Right atrium auricular region (tissue), 2 donors: ENCODE data around the gene KCNIP1. TPM values are rescaled to one million over a fixed set of nuclear protein-coding genes. Genes with fewer than 3 reads are reported as not detected.

Experiments
- DNase-seq: peaks from one replicate; pipeline ENCODE4 v3.0.0-alpha.2; 2019; ENCODE audit warnings: low spot score
- H3K27ac ChIP-seq, 2 donors: fragments of 200-600 bp; sonication (generic); 1 replicate in 1 of 2; 2 replicates in 1 of 2; pipeline ENCODE4 v1.5.1; 2016 to 2019
- H3K27me3 ChIP-seq, 2 donors: fragments of 200-600 bp; sonication (generic); one replicate each; pipeline versions ENCODE4 v1.5.1 to v1.6.0; 2017 to 2019
- H3K36me3 ChIP-seq: fragments of 200-600 bp; sonication (generic); one replicate; pipeline ENCODE4 v1.5.1; 2016
- H3K4me1 ChIP-seq, 2 donors: fragments of 200-600 bp; sonication (generic); one replicate each; pipeline versions ENCODE4 v1.5.1 to v1.6.0; 2017 to 2019
- H3K4me3 ChIP-seq, 2 donors: fragments of 200-600 bp; sonication (generic); 1 replicate in 1 of 2; 2 replicates in 1 of 2; pipeline ENCODE4 v1.5.1; 2017 to 2019; ENCODE audit warnings: mild to moderate bottlenecking in 1 of 2, moderate library complexity in 1 of 2
- H3K9me3 ChIP-seq, 2 donors: fragments of 200-600 bp; sonication (generic); one replicate each; pipeline ENCODE4 v1.5.1; 2019
- total RNA-seq, 2 donors: library from RNA; depleted of rRNA; stranded (reverse); fragments of >200 nt; gene quantifications; one replicate each; pipeline ENCODE4 v1.1.0, GENCODE V29; 2016
- TF ChIP-seq, protein P1 (sequence below), 2 donors: fragments of 200-600 bp; sonication (generic); IDR thresholded peaks; one replicate each; pipeline ENCODE4 v1.5.1; 2019; ENCODE audit warnings: antibody characterized with exemption in 2 of 2

Gene KCNIP1
- total RNA-seq, 2 donors from 2014 or later: not detected

DNA sequence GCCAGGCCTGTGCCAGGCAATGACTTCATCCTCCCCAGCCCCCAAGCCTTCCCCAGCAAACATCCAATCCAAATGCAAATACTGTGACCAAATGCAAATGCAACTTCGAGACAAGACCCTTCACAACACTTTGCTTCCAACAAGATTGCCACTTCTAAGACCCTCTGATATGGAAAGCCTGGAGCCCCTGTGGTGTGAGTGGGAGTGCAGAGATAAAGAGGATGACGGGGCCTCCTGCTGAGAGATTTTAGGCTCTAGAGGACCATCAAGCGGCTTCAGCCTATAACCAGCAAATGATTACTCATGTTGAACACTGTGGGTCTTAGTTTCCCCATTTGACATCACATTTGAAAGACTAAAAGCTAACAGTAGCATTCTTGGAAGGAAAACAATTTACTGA, 233.1 kb downstream of the KCNIP1 start:
- Histone ChIP-seq H3K9me3 (peaks cover 0 to 16% of the 10 kb centered on the region in 2 donors), H3K4me3 (no peak overlapping the region), H3K27ac (no peak overlapping the region), H3K27me3 (no peaks in the 10 kb centered on the region), H3K36me3 (no peaks in the 10 kb centered on the region), H3K4me1 (no peaks in the 10 kb centered on the region)
- peak; percentile 13 for DNase-seq
- TF ChIP-seq, protein P1, sequence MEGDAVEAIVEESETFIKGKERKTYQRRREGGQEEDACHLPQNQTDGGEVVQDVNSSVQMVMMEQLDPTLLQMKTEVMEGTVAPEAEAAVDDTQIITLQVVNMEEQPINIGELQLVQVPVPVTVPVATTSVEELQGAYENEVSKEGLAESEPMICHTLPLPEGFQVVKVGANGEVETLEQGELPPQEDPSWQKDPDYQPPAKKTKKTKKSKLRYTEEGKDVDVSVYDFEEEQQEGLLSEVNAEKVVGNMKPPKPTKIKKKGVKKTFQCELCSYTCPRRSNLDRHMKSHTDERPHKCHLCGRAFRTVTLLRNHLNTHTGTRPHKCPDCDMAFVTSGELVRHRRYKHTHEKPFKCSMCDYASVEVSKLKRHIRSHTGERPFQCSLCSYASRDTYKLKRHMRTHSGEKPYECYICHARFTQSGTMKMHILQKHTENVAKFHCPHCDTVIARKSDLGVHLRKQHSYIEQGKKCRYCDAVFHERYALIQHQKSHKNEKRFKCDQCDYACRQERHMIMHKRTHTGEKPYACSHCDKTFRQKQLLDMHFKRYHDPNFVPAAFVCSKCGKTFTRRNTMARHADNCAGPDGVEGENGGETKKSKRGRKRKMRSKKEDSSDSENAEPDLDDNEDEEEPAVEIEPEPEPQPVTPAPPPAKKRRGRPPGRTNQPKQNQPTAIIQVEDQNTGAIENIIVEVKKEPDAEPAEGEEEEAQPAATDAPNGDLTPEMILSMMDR (IDR thresholded peaks at IDR 0.05): no peak

GRCh38 chr5:170737591-170737990, 233.8 kb downstream of the KCNIP1 start:
- Histone ChIP-seq H3K27me3 (no peaks in the 10 kb centered on the region), H3K9me3 (peaks cover 0 to 16% of the 10 kb centered on the region in 2 donors), H3K4me3 (no peak overlapping the region), H3K36me3 (no peaks in the 10 kb centered on the region), H3K27ac (no peak overlapping the region), H3K4me1 (no peaks in the 10 kb centered on the region)
- DNase-seq: peak; percentile 4
- TF ChIP-seq, protein P1 (IDR thresholded peaks at IDR 0.05): no peak

DNA sequence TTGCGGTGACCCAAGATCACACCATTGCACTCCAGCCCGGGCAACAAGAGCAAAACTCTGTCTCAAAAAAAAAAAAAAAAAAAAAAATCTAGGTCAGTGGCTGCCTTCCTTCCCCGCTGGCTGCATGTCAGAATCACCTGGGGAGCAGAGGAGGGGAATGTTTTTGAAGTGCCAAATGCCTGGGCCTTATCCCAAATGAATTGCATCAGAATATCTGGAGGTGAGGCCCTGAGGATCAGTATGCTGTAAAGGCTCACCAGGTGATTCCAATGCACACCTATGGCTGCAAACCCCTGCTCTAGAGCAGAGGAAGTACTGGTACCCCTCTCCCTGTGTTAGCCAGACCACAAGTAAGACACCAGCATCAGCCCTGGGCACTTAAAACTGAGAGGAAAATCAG, 235.0 kb downstream of the KCNIP1 start:
- TF ChIP-seq, protein P1 (IDR thresholded peaks at IDR 0.05): no peak
- peak; percentile 40 for DNase-seq

DNA sequence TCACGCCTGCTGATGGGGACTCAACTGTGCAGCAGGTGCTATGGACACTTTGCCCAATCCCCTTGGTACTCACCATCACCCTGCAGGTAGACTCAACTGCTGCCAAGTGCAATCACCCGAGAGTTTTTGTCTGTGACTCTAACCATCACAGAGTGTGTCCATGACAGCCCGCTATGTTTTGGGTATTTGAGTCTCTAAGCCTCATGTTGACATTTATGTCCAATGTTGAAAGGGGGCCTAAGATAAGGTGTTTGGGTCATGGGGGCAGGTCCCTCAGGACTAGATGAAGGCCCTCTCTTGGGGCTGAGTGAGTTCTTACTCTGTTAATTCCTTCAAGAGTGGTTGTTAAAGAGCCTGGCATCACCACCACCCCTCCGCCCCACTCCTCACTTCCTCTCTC, 235.6 kb downstream of the KCNIP1 start:
- Histone ChIP-seq H3K27me3 (no peaks in the 10 kb centered on the region), H3K4me3 (no peak overlapping the region), H3K36me3 (no peaks in the 10 kb centered on the region), H3K9me3 (peaks cover 0 to 16% of the 10 kb centered on the region in 2 donors), H3K27ac (no peak overlapping the region), H3K4me1 (peaks cover 0 to 6% of the 10 kb centered on the region in 2 donors)
- peak; percentile 23 for DNase-seq
- TF ChIP-seq, protein P1 (IDR thresholded peaks at IDR 0.05): no peak

More for the DNA sequence above, 235.0 kb downstream of the KCNIP1 start:
- no peak overlapping the region for H3K4me3 ChIP-seq
- H3K4me1 ChIP-seq: peaks cover 0 to under 1% of the 10 kb centered on the region in 2 donors
- no peaks in the 10 kb centered on the region for H3K36me3 ChIP-seq
- H3K27ac ChIP-seq: no peak overlapping the region
- no peaks in the 10 kb centered on the region for H3K27me3 ChIP-seq
- H3K9me3 ChIP-seq: peaks cover 0 to 16% of the 10 kb centered on the region in 2 donors

DNA sequence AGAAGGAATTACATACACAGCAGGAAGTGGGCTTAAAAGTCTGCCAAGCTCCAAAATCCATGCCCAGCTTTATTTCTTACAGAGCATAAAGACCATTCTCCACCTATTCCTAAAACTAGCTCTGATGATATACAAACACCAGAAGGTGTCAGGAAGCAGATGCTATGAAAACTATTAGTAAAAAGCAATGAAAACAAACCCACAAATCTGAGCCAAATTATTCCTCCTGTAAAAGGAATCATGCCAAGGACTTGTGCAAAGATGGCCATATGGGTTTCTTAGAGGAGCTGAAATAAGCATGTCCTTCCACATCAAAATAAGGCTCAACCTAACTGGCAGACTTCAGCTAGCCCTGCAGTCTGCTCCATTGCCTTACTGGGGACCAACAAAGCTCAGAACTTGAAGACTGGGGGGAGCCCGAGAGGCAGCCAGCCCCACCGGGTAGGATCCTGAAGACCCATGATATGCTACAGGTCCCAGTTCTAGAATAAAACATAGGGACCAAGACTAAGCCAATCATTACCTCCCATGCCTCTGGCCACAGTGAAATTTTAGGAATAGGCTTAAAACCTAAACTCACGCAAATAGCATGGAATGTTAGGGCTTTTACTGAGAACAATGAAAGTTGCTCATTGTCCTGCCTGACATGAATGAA, 236.9 kb downstream of the KCNIP1 start:
- H3K27ac ChIP-seq: no peak overlapping the region
- TF ChIP-seq, protein P1 (IDR thresholded peaks at IDR 0.05): no peak
- peaks cover 0 to 3% of the 10 kb centered on the region in 2 donors for H3K9me3 ChIP-seq
- no peak overlapping the region for H3K4me3 ChIP-seq
- DNase-seq: peak; percentile 54
- no peaks in the 10 kb centered on the region for H3K36me3 ChIP-seq
- peaks cover 0 to 19% of the 10 kb centered on the region in 2 donors for H3K4me1 ChIP-seq
- no peaks in the 10 kb centered on the region for H3K27me3 ChIP-seq

DNA sequence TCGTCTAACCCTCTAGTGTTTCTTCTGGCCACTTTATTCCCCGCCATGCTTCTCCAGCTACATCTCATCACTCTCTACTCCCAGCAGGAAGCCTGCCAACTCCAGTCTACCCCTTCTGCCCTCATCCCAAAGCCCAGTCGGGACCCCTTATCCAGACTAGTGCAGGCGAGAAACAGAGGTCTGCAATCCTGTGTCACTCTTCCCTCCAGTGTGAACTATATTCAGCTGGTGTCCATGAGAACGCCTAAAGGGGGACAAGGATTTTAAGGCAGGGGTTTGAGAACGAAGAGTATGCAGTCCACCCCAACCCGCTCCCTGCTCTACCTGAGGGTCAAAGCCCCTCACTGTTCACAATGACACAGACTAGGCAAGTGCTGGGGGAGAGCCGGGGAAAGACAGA, 238.0 kb downstream of the KCNIP1 start:
- H3K4me3 ChIP-seq: no peak overlapping the region
- no peak overlapping the region for H3K27ac ChIP-seq
- TF ChIP-seq, protein P1 (IDR thresholded peaks at IDR 0.05): no peak
- no peaks in the 10 kb centered on the region for H3K9me3 ChIP-seq
- H3K27me3 ChIP-seq: no peaks in the 10 kb centered on the region
- no peaks in the 10 kb centered on the region for H3K36me3 ChIP-seq
- peak; percentile 44 for DNase-seq
- peaks cover 0 to 30% of the 10 kb centered on the region in 2 donors for H3K4me1 ChIP-seq
